Measurements from ENCODE around the gene CD81.

The CD81 gene

GRCh38 chr11:2442589-2442988, 65.5 kb downstream of the CD81 start:
- peak; percentile 76 for DNase-seq

GRCh38 chr11:2443406-2443805, 66.3 kb downstream of the CD81 start:
- no peak for DNase-seq

GRCh38 chr11:2443881-2444820, 67.0 kb downstream of the CD81 start, which contains the start of gene TRPM5:
Gene TRPM5 (minus strand): TSS chr11:2444514. CDS start chr11:2423036, 21,478 bp downstream.
- DNase-seq, result peak; percentile 71

GRCh38 chr11:2444821-2445745, 68.0 kb downstream of the CD81 start, which contains the start of gene KCNQ1:
Gene KCNQ1 (plus strand): TSS chr11:2445008. CDS start chr11:2445099, 91 bp downstream.
- no peak for DNase-seq

GRCh38 chr11:2445746-2446551, 68.8 kb downstream of the CD81 start:
- DNase-seq, result no peak

GRCh38 chr11:2446590-2447252, 69.6 kb downstream of the CD81 start:
- DNase-seq, result peak; percentile 21

Data from CD4-positive, alpha-beta T cell treated with Interleukin-21 for 1 hour (primary cell).